ENCODE data around the gene ABCD3.

DNA sequence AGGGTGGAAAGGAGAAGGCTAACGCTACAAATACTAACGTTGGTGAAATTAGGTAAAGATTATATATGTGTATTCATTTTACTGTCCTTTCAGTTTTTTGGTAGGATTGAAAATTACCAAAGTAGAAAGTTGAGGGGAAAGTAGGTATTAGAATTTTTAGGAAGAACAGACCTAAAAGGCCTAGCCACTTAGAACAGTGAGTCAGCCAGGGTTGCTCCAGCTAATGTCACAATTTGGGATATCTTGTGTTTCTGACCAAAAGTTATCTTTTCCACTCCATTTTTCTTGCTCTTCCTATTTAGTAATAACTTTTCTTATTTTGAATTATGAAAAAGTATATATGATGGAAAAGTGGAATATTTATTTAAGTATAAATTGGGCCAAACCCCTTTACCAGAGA lies 83.2 kb downstream of the ABCD3 start:
- TF ChIP-seq POLR2A (IDR thresholded peaks at IDR 0.05; ENCODE audit: extremely low read depth, insufficient read length) = no peak
- TF ChIP-seq, protein P1, sequence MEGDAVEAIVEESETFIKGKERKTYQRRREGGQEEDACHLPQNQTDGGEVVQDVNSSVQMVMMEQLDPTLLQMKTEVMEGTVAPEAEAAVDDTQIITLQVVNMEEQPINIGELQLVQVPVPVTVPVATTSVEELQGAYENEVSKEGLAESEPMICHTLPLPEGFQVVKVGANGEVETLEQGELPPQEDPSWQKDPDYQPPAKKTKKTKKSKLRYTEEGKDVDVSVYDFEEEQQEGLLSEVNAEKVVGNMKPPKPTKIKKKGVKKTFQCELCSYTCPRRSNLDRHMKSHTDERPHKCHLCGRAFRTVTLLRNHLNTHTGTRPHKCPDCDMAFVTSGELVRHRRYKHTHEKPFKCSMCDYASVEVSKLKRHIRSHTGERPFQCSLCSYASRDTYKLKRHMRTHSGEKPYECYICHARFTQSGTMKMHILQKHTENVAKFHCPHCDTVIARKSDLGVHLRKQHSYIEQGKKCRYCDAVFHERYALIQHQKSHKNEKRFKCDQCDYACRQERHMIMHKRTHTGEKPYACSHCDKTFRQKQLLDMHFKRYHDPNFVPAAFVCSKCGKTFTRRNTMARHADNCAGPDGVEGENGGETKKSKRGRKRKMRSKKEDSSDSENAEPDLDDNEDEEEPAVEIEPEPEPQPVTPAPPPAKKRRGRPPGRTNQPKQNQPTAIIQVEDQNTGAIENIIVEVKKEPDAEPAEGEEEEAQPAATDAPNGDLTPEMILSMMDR (IDR thresholded peaks at IDR 0.05; ENCODE audit: low read depth, low read length) = no peak
- TF ChIP-seq, protein P2, sequence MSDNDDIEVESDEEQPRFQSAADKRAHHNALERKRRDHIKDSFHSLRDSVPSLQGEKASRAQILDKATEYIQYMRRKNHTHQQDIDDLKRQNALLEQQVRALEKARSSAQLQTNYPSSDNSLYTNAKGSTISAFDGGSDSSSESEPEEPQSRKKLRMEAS (IDR thresholded peaks at IDR 0.05; ENCODE audit: low read depth, low read length) = no peak
